ENCODE measurements around the gene FIGN. TPM values are rescaled to one million over a fixed set of nuclear protein-coding genes. Genes with fewer than 3 reads are reported as not detected.

FIGN gene
- total and polyA plus RNA-seq, 2 of the 4 experiments (the other 2 are of a cell fraction), result 0.77 to 0.90 TPM

DNA sequence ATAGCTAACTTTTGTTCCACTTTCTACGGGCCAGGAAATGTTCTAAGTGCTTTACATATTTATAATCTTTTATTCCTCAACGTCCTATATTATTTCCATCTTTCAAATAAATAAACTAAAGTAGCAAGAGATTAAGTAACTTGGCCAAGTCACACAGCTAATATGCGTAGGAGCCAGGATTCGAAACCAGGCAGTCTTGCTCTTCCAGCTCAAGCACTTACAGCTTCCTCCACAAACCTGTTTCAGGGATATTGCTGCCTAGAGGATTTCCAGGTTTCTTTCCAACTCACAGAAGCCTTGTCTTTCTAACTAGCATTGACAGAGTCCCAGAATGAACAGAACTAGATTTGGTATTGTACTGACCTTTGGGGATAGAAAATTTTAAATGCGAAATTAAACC, 102.5 kb downstream of the FIGN start:
- Histone ChIP-seq H3K4me1 (ENCODE audit: control insufficient read depth, insufficient read depth, low read length) (no peaks in the 10 kb centered on the region), H2AFZ (replicated peaks; ENCODE audit: low read length, poor library complexity) (no peak overlapping the region), H2BK20ac (ENCODE audit: low read depth, low read length) (no peak overlapping the region), H2BK120ac (ENCODE audit: low read depth, low read length) (no peak overlapping the region), H3K14ac (replicated peaks; ENCODE audit: low read depth, low read length) (no peak overlapping the region), H3K4me3 (ENCODE audit: insufficient read depth, low read depth, low read length) (no peak overlapping the region), H4K91ac (ENCODE audit: insufficient read depth, low read depth, low read length) (no peak overlapping the region), H2BK15ac (ENCODE audit: low read depth, low read length) (no peak overlapping the region), H3K56ac (ENCODE audit: extremely low read depth, insufficient read depth, low read length) (no peak overlapping the region), H2BK5ac (ENCODE audit: low read depth, low read length, poor library complexity, severe bottlenecking) (no peak overlapping the region), H2AK9ac (replicated peaks; ENCODE audit: low read depth, low read length, poor library complexity) (no peak overlapping the region), H3K9me1 (ENCODE audit: insufficient read depth, low read length) (no peaks in the 10 kb centered on the region), H3K4ac (ENCODE audit: low read depth, low read length) (no peak overlapping the region), H3K27me3 (ENCODE audit: control insufficient read depth, insufficient read depth, low read length) (no peaks in the 10 kb centered on the region), H4K8ac (ENCODE audit: low read depth in 2 of 2, low read length in 2 of 2) (no peak overlapping the region), H4K5ac (ENCODE audit: low read depth, low read length) (no peak overlapping the region), H2AK5ac (ENCODE audit: low read depth, low read length) (no peak overlapping the region), H3K9me3 (ENCODE audit: control insufficient read depth, insufficient read depth, low read length) (no peaks in the 10 kb centered on the region), H3K9ac (ENCODE audit: low read depth, low read length) (no peak overlapping the region), H3K18ac (ENCODE audit: low read depth, low read length) (no peak overlapping the region), H3K36me3 (ENCODE audit: control insufficient read depth, insufficient read depth, low read length) (no peaks in the 10 kb centered on the region), H3K27ac (ENCODE audit: insufficient read depth, low read length) (no peak overlapping the region), H4K20me1 (ENCODE audit: insufficient read depth, low read length) (no peaks in the 10 kb centered on the region), H3K23ac (ENCODE audit: low read depth, low read length) (no peak overlapping the region), H3K4me2 (ENCODE audit: low read depth, low read length) (no peak overlapping the region), H3K79me1 (ENCODE audit: low read depth in 1 of 2, low read length in 2 of 2) (no peaks in the 10 kb centered on the region)
- TF ChIP-seq CEBPB (IDR thresholded peaks at IDR 0.05; ENCODE audit: low read depth, low read length) (no peak), RCOR1 (IDR thresholded peaks at IDR 0.05; ENCODE audit: insufficient replicate concordance, low read length) (no peak), RFX5 (IDR thresholded peaks at IDR 0.05; ENCODE audit: low read depth, low read length) (no peak), CHD1 (IDR thresholded peaks at IDR 0.05; ENCODE audit: low read depth, low read length) (no peak), POLR2A (IDR thresholded peaks at IDR 0.05; ENCODE audit: low read depth, low read length) (no peak)
- TF ChIP-seq, protein P1, sequence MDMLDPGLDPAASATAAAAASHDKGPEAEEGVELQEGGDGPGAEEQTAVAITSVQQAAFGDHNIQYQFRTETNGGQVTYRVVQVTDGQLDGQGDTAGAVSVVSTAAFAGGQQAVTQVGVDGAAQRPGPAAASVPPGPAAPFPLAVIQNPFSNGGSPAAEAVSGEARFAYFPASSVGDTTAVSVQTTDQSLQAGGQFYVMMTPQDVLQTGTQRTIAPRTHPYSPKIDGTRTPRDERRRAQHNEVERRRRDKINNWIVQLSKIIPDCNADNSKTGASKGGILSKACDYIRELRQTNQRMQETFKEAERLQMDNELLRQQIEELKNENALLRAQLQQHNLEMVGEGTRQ (IDR thresholded peaks at IDR 0.05; ENCODE audit: low read depth, low read length), result no peak
- dilution Hi-C loops (cut with HindIII; ENCODE audit: low sequenced_read_pairs, unreplicated experiment), result no loop called here
- intact Hi-C loops (cut with micrococcal nuclease), result no loop called here
- in situ Hi-C loops (cut with MboI; ENCODE audit: low sequenced_read_pairs), result no loop called here
- no TSS peak for BruUV-seq (replicated peaks)
- no CpG with 5 or more reads among the region's 5 CpGs for WGBS, 2 experiments (ENCODE audit: extremely low coverage in 2 of 2, insufficient read length in 1 of 2)
- CTCF ChIA-PET, result no interaction called here
- POLR2A ChIA-PET (ENCODE audit: unreplicated experiment), result no interaction called here
- ATAC-seq (ENCODE audit: low read depth) (no peak), DNase-seq (no peak)

Measured in IMR-90 (cell line).